Measurements from ENCODE around the gene USP26.

GRCh38 chrX:132999209-132999608 lies 97.7 kb downstream of the USP26 start:
- TF ChIP-seq, protein P1, sequence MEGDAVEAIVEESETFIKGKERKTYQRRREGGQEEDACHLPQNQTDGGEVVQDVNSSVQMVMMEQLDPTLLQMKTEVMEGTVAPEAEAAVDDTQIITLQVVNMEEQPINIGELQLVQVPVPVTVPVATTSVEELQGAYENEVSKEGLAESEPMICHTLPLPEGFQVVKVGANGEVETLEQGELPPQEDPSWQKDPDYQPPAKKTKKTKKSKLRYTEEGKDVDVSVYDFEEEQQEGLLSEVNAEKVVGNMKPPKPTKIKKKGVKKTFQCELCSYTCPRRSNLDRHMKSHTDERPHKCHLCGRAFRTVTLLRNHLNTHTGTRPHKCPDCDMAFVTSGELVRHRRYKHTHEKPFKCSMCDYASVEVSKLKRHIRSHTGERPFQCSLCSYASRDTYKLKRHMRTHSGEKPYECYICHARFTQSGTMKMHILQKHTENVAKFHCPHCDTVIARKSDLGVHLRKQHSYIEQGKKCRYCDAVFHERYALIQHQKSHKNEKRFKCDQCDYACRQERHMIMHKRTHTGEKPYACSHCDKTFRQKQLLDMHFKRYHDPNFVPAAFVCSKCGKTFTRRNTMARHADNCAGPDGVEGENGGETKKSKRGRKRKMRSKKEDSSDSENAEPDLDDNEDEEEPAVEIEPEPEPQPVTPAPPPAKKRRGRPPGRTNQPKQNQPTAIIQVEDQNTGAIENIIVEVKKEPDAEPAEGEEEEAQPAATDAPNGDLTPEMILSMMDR (IDR thresholded peaks at IDR 0.05), result no peak
- TF ChIP-seq POLR2A (IDR thresholded peaks at IDR 0.05), result no peak
